CD4-positive, CD25-positive, alpha-beta regulatory T cell (primary cell): ENCODE data around the gene AFF1. TPM values are rescaled to one million over a fixed set of nuclear protein-coding genes. Genes with fewer than 3 reads are reported as not detected.
A peak's percentile ranks its signal among the peaks of the same experiment; 100 is the strongest.
"Not testable (repeated sequence)": the region's sequence is repeated elsewhere in the genome, so short reads cannot be mapped to it uniquely, and the experiment has no call there.

ENCODE experiments used
- ATAC-seq, 2 donors: fragments of 150-1000 bp; cut with Tn5 transposase; one replicate each; pipeline ENCODE4 v1.10.0; 2021; ENCODE audit warnings: low read depth in 2 of 2, moderate number of reproducible peaks in 2 of 2, moderate library complexity in 1 of 2
- DNase-seq, 3 donors: peaks; one replicate each; pipeline versions ENCODE4 v3.0.0 to v3.0.0-alpha.2; 2012 to 2022; ENCODE audit warnings: mixed read lengths in 1 of 3
- H3K27ac ChIP-seq: one replicate; pipeline ENCODE4 v1.7.0; 2013; ENCODE audit warnings: mild to moderate bottlenecking, low read length; ENCODE audit not compliant: insufficient read depth, poor library complexity, severe bottlenecking
- H3K27me3 ChIP-seq: one replicate; pipeline ENCODE4 v1.7.0; 2013; ENCODE audit warnings: low read length; ENCODE audit not compliant: control insufficient read depth, insufficient read depth
- H3K36me3 ChIP-seq: one replicate; pipeline ENCODE4 v1.7.0; 2013; ENCODE audit warnings: mild to moderate bottlenecking, low read length, moderate library complexity; ENCODE audit not compliant: control insufficient read depth, insufficient read depth
- H3K4me1 ChIP-seq: 2 replicates; pipeline ENCODE4 v1.7.0; 2013; ENCODE audit warnings: mild to moderate bottlenecking, low read length; ENCODE audit not compliant: insufficient read depth, control insufficient read depth, poor library complexity, severe bottlenecking
- H3K4me3 ChIP-seq: one replicate; pipeline ENCODE4 v1.7.0; 2013; ENCODE audit warnings: low read depth, mild to moderate bottlenecking, low read length, moderate library complexity
- H3K9me3 ChIP-seq, 2 experiments: 1 replicate in 1 of 2; 2 replicates in 1 of 2; pipeline ENCODE4 v1.7.0; 2013; ENCODE audit warnings: low read length in 2 of 2, mild to moderate bottlenecking in 1 of 2, moderate library complexity in 1 of 2; ENCODE audit not compliant: control insufficient read depth in 2 of 2
- H3K27ac Mint-ChIP-seq, 3 donors: one replicate each; pipeline ENCODE4 v1.8.0; 2020 to 2022; ENCODE audit warnings: mild to moderate bottlenecking in 3 of 3, mixed read lengths in 3 of 3, moderate library complexity in 2 of 3
- H3K27me3 Mint-ChIP-seq: one replicate; pipeline ENCODE4 v1.8.0; 2022; ENCODE audit warnings: mild to moderate bottlenecking, mixed read lengths
- H3K36me3 Mint-ChIP-seq: one replicate; pipeline ENCODE4 v1.8.0; 2020; ENCODE audit warnings: mixed read lengths
- H3K4me1 Mint-ChIP-seq, 4 donors: one replicate each; pipeline ENCODE4 v1.8.0; 2020 to 2022; ENCODE audit warnings: mixed read lengths in 4 of 4, mild to moderate bottlenecking in 1 of 4
- H3K4me3 Mint-ChIP-seq, 4 donors: one replicate each; pipeline ENCODE4 v1.8.0; 2020 to 2022; ENCODE audit warnings: mild to moderate bottlenecking in 4 of 4, mixed read lengths in 4 of 4, moderate library complexity in 3 of 4
- H3K9me3 Mint-ChIP-seq, 7 donors: one replicate each; pipeline ENCODE4 v1.8.0; 2020 to 2022; ENCODE audit warnings: mixed read lengths in 7 of 7, mild to moderate bottlenecking in 3 of 7, moderate library complexity in 2 of 7
- polyA plus RNA-seq, 4 donors: library from polyadenylated mRNA; unstranded; fragments of 300-500 nt; fragmentation: Illumina TruSeq; gene quantifications; one replicate each; pipeline ENCODE4 v1.2.3, GENCODE V29; 2021
- total RNA-seq: library from RNA; stranded (reverse); gene quantifications from one replicate; pipeline ENCODE4 v1.2.3, GENCODE V29; 2022

The AFF1 gene
- total and polyA plus RNA-seq, 5 donors from 2014 or later = 18.1 to 122 (median 37.4) TPM

GRCh38 chr4:87065021-87065420 lies 130.2 kb downstream of the AFF1 start:
- no peak for DNase-seq
- Mint-ChIP-seq H3K9me3 (peaks cover 0 to 2% (median 0%) of the 10 kb centered on the region in 7 donors), H3K36me3 (peaks cover 12% of the 10 kb centered on the region), H3K4me1 (peaks cover 15 to 50% (median 40%) of the 10 kb centered on the region in 4 donors), H3K27ac (peak overlapping the region in 1 of 3 donors; percentile 38), H3K4me3 (no peak overlapping the region), H3K27me3 (no peaks in the 10 kb centered on the region)
- Histone ChIP-seq H3K4me3 (no peak overlapping the region), H3K36me3 (peaks cover 7% of the 10 kb centered on the region), H3K9me3 (no peaks in the 10 kb centered on the region), H3K27ac (no peak overlapping the region), H3K27me3 (no peaks in the 10 kb centered on the region), H3K4me1 (peaks cover 10% of the 10 kb centered on the region)
- no peak for ATAC-seq

- Mint-ChIP-seq H3K4me1 (peaks cover 18 to 46% (median 36%) of the 10 kb centered on the region in 4 donors), H3K36me3 (peaks cover 16% of the 10 kb centered on the region), H3K27ac (no peak overlapping the region), H3K27me3 (no peaks in the 10 kb centered on the region), H3K4me3 (no peak overlapping the region), H3K9me3 (peaks cover 0 to 2% (median 0%) of the 10 kb centered on the region in 7 donors)
- H3K9me3 ChIP-seq = no peaks in the 10 kb centered on the region
- H3K36me3 ChIP-seq = peaks cover 7% of the 10 kb centered on the region
- H3K4me3 ChIP-seq = no peak overlapping the region
- DNase-seq (no peak), ATAC-seq (no peak)
- H3K27ac ChIP-seq = no peak overlapping the region
- H3K27me3 ChIP-seq = no peaks in the 10 kb centered on the region
- H3K4me1 ChIP-seq = peaks cover under 1% of the 10 kb centered on the region
These were observed 131.8 kb downstream of the AFF1 start for GRCh38 chr4:87066403-87067123.

GRCh38 chr4:87067124-87067885 lies 132.5 kb downstream of the AFF1 start:
- H3K27me3 ChIP-seq = no peaks in the 10 kb centered on the region
- no peak overlapping the region for H3K4me3 Mint-ChIP-seq
- no peaks in the 10 kb centered on the region for H3K9me3 ChIP-seq
- peaks cover 21 to 44% (median 36%) of the 10 kb centered on the region in 4 donors for H3K4me1 Mint-ChIP-seq
- H3K9me3 Mint-ChIP-seq = peaks cover 0 to 2% (median 0%) of the 10 kb centered on the region in 7 donors
- H3K4me3 ChIP-seq = no peak overlapping the region
- ATAC-seq (no peak), DNase-seq (no peak)
- no peaks in the 10 kb centered on the region for H3K4me1 ChIP-seq
- peaks cover 7% of the 10 kb centered on the region for H3K36me3 ChIP-seq
- H3K27me3 Mint-ChIP-seq = no peaks in the 10 kb centered on the region
- H3K36me3 Mint-ChIP-seq = peaks cover 19% of the 10 kb centered on the region
- H3K27ac Mint-ChIP-seq = no peak overlapping the region
- no peak overlapping the region for H3K27ac ChIP-seq

GRCh38 chr4:87068583-87069021 lies 133.8 kb downstream of the AFF1 start:
- no peaks in the 10 kb centered on the region for H3K9me3 ChIP-seq
- H3K4me3 ChIP-seq = no peak overlapping the region
- Mint-ChIP-seq H3K27me3 (no peaks in the 10 kb centered on the region), H3K4me1 (peaks cover 29 to 49% (median 40%) of the 10 kb centered on the region in 4 donors), H3K27ac (peak overlapping the region; percentile 0 to 64 (median 32)), H3K4me3 (no peak overlapping the region), H3K36me3 (peaks cover 18% of the 10 kb centered on the region), H3K9me3 (peaks cover 0 to 2% (median 0%) of the 10 kb centered on the region in 7 donors)
- H3K4me1 ChIP-seq = peaks cover 7% of the 10 kb centered on the region
- H3K36me3 ChIP-seq = peaks cover 7% of the 10 kb centered on the region
- ATAC-seq (no peak), DNase-seq (no peak)
- H3K27me3 ChIP-seq = no peaks in the 10 kb centered on the region
- no peak overlapping the region for H3K27ac ChIP-seq

GRCh38 chr4:87069037-87069742 lies 134.4 kb downstream of the AFF1 start:
- Histone ChIP-seq H3K27me3 (no peaks in the 10 kb centered on the region), H3K36me3 (peaks cover 7% of the 10 kb centered on the region), H3K4me3 (no peak overlapping the region), H3K27ac (no peak overlapping the region), H3K4me1 (peaks cover 13% of the 10 kb centered on the region), H3K9me3 (no peaks in the 10 kb centered on the region)
- Mint-ChIP-seq H3K36me3 (peaks cover 12% of the 10 kb centered on the region), H3K27me3 (no peaks in the 10 kb centered on the region), H3K4me1 (peaks cover 29 to 51% (median 41%) of the 10 kb centered on the region in 4 donors), H3K9me3 (peaks cover 0 to 2% (median 0%) of the 10 kb centered on the region in 7 donors), H3K4me3 (no peak overlapping the region), H3K27ac (peak overlapping the region in 2 of 3 donors; percentile 20 to 32)
- ATAC-seq = no peak
- DNase-seq = no peak

GRCh38 chr4:87071401-87071800 lies 136.6 kb downstream of the AFF1 start:
- Mint-ChIP-seq H3K4me3 (peak overlapping the region in 1 of 4 donors; percentile 12), H3K27ac (peak overlapping the region in 1 of 3 donors; percentile 32), H3K27me3 (no peaks in the 10 kb centered on the region), H3K36me3 (peaks cover 10% of the 10 kb centered on the region), H3K9me3 (no peaks in the 10 kb centered on the region), H3K4me1 (peaks cover 39 to 56% (median 47%) of the 10 kb centered on the region in 4 donors)
- H3K4me1 ChIP-seq = peaks cover 19% of the 10 kb centered on the region
- H3K9me3 ChIP-seq = no peaks in the 10 kb centered on the region
- H3K4me3 ChIP-seq = no peak overlapping the region
- ATAC-seq = no peak
- no peak overlapping the region for H3K27ac ChIP-seq
- no peak for DNase-seq
- H3K27me3 ChIP-seq = no peaks in the 10 kb centered on the region
- H3K36me3 ChIP-seq = peaks cover 7% of the 10 kb centered on the region

GRCh38 chr4:87072545-87072944 lies 137.7 kb downstream of the AFF1 start:
- Mint-ChIP-seq H3K4me1 (peaks cover 36 to 59% (median 50%) of the 10 kb centered on the region in 4 donors), H3K4me3 (peak overlapping the region in 1 of 4 donors; percentile 86), H3K36me3 (peaks cover 10% of the 10 kb centered on the region)
- H3K27me3 Mint-ChIP-seq, H3K27me3 ChIP-seq, DNase-seq, H3K9me3 Mint-ChIP-seq, H3K27ac Mint-ChIP-seq, ATAC-seq, H3K4me3 ChIP-seq, H3K9me3 ChIP-seq, H3K36me3 ChIP-seq, H3K27ac ChIP-seq: not testable (repeated sequence)
- H3K4me1 ChIP-seq = peaks cover 19% of the 10 kb centered on the region
